HG02798 (cell line): ENCODE measurements around the gene PAPOLA.
"Not testable (repeated sequence)": the region's sequence is repeated elsewhere in the genome, so short reads cannot be mapped to it uniquely, and the experiment has no call there.

ENCODE experiments used
- ATAC-seq: cut with Tn5 transposase; IDR thresholded peaks from one replicate; pipeline ENCODE4 v1.9.1; 2021; ENCODE audit warnings: mild to moderate bottlenecking; ENCODE audit not compliant: unreplicated experiment, poor library complexity

The PAPOLA gene

DNA sequence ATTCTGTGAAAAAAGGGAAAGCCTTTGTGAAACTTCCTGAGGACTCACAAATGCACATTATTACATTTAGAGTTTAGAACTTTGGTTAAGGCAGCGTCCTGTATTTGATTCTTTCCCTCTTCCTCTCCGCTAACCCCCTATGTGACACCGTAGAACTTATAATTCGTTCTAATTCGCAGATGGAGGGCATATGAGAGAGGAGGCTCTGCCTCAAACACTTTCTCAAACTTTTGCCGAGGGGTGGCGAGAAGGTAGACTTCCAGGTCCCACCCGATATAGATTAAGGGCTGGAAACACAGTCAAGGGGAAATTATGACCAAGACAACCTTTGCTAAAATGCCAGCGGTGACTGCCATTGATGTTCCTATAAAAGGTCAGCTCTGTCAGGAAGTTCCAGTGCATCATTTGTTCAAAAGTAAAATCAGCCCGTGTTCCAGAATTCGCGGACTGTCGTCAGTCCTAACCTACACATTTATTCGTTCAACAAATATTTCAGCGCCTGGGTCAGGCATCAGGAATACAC, 904 bp upstream of the PAPOLA start:
- ATAC-seq = no peak

DNA sequence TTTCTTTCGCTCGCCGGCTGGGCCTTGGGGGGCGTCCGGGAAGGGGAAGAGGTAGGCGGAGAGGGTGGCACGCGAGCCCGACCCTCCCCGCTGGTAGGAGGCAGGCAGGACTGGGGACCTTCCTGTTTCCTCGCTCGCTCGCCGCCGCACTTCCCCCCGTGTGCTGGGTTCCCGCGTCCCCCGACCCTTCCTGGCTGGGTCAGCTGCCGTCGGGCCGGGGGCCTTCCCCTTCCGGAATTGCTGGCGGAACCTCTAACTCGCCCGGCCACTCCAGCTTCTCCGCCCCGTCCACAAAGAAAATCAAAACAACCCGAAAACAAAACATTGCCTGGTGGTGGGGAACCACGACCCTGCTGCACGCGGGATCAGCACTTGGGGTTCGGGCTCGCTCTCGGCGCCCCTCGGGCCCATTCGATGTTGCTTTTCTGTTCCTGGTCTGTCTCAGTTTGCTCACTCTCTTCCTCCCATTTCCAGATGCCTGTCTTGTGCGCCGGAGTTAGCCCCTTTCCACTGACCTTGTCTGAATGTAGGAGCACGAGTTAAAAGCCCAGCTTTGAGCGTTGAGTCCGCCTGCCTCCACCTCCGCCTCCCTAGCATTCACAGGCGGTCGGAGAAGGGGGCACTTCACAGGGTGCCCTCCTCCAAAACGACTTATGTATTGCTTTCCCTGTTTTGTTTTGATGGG, 581 bp downstream of the PAPOLA start:
- peak; percentile 32 for ATAC-seq

DNA sequence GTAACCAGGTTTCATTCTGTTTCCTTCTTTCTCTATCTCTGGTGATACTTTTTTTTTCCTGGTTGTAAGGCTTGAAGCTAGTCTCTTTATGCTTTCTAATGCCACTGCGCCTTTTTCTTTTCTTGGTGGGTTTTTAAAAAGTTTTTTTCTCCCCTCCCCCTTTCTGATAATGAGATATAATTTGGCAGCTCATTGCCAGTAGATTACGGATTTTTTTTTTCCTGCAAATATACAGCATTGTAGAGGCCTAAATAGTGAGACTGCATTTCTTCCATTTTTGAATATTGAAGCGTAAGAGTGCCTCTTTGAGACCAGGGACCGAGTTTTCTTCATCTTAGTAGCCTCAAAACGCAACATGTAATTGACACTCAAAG, 1.1 kb downstream of the PAPOLA start:
- ATAC-seq = no peak

DNA sequence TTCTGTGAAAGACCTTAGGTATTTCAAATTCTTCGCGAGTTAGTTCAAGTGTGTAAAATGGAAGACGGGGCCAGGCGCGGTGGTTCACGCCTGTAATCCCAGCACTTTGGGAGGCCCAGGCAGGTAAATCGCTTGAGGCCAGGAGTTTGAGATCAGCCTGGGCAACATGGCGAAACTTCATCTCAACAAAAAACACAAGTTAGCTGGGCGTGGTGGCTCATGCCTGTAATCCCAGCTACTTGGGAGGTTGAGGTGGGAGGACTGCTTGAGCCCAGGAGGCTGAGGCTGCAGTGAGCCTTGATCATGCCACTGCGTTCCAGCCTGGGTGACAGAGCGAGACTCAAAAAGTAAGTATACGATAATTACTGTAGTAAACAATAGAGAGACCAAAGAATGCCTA, 2.2 kb downstream of the PAPOLA start:
- not testable (repeated sequence) for ATAC-seq

DNA sequence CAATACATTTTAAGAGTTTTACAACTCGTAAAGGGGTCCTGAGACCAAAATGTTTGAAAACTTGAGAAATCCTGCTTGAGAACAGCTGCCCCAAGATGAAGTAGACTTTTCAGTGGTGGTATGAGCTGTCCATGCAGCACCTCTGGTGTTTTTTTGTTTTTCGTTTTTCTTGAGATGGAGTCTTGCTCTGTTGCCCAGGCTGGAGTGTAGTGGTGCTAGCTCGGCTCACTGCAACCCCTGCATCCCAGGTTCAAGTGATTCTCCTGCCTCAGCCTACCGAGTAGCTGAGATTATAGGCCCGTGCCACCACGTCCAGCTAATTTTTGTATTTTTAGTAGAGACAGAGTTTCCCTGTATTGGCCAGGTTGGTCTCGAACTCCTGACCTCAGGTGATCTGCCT, 5.5 kb downstream of the PAPOLA start:
- ATAC-seq = no peak

DNA sequence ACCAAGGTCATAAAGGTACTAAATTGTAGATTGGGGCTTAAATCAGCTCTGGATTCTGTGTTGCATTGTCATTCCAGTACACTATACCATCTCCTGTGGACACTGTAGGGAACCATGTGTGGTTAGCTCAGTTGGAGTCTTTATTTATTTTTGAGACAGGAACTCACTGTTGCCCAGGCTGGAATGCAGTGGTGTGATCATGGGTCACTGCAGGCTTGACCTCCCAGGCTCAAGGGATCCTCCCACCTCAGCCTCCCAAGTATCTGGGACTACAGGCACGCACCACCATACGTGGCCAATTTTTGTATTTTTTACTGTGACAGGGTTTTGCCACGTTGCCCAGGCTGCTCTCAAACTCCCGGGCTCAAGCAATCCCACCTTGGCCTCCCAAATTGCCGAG, 6.7 kb downstream of the PAPOLA start:
- no peak for ATAC-seq

DNA sequence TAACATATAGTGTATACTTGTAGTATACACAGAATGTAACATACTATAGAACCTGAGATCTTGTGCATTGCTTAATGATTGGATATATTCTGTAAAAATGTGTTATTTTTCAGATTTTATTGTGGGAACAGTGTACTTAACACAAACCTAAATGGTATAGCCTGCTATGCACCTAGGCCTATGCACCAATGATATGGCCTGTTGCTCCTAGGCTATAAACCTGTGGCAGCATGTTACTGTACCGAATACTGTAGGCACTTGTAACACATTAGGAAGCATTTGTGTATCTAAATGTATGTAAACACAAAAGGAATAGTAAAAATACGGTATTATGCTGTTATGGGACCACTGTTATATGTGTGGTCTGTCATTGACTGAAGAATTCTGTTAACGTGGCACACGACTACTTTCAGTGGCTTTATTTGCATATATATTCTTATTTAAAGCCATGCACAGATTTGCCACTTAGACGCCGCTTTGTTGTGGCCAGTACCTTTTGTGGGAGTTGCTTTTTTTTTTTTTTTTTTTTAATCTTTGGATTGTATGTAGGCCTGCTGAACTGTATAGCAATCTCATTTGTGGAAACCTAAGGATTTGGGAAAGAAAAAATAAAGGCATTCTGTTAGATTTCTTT, 7.4 kb downstream of the PAPOLA start:
- peak; percentile 47 for ATAC-seq

DNA sequence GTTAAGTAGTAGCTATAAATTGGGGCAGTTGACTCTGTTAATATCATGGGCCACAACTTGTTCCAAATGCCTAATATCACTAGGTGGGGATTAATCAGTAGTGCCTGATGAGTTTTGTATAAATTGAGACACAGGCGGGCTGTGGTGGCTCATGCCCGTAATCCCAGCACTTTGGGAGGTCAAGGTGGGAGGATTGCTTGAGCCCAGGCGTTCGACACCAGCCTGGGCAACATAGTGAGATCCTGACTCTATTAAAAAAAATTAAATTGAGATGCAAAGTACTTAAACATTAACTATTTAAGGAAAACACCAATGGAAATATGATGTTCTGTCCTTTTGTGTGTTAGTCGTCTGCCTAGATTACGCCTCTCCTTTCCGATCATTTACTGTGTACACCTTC, 9.0 kb downstream of the PAPOLA start:
- no peak for ATAC-seq

DNA sequence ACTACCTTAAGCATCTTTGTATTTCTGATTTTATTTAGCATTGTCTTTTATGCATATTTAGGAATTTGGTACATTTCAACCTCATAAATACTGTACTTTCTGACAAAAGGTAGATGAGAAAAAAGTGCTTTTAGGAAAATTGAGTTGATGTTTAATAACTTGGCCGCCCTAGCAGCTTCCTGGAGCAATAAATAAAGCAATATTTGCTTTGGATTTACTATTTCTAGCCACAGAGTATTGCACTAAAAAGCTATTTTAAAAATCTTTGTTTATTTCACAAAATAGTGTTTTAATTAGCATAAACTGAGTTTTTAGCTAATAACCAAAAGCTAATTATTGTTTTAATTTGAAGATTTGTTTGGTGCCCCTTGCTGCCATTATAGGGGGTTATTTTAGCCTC, 9.5 kb downstream of the PAPOLA start:
- ATAC-seq = no peak

DNA sequence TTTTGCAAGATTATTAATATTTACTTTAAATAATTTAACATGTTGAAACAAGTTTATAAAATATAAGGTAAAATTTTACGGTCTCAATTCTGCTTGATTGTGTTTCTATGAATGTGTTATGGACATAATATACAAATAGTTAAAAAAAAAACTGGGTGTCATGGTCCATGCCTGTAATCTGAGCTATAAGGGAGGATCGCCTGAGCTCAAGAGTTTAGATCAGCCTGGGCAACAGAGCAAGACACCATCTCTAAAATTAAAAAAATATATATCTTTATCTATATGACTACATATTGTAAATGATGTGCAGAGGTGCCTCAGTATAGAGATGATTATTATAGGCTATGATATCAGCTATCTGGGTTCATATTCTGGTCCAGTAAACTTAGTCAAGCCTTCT, 9.9 kb downstream of the PAPOLA start:
- ATAC-seq = no peak

DNA sequence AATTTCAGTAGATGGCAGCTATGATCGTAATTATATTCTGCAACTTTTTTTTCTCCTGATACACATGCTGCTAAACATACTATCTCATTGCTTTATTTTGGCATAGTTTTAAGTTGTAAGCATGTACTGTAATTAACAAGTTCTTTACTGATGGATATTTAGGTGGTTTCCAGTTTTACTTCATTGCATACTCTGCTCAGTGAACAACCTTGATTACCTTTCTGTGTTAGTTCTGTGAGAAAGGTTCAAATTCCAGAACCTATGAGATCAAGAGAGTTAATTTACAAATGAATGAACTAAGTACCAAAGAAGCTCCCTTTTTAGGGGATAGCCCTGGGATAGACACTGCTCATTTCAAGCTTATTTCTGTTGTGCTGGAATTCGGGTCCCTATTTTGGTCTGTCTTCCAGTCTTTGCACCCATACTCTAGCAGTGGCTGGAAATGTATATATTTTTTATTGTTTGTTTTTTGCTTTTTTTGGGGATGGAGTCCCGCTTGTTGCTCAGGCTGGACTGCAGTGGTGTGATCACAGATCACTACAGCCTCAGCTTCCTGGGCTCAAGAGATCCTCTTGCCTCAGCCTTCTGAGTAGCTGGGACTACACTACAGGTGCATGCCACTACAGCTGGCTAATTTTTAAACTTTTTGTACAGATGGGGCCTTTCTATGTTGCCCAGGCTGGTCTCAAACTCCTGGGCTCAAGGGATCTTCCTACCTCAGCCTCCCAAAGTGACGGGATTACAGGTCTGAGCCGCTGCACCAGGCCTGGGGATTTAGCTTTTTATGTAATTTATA, 10.6 kb downstream of the PAPOLA start:
- no peak for ATAC-seq

DNA sequence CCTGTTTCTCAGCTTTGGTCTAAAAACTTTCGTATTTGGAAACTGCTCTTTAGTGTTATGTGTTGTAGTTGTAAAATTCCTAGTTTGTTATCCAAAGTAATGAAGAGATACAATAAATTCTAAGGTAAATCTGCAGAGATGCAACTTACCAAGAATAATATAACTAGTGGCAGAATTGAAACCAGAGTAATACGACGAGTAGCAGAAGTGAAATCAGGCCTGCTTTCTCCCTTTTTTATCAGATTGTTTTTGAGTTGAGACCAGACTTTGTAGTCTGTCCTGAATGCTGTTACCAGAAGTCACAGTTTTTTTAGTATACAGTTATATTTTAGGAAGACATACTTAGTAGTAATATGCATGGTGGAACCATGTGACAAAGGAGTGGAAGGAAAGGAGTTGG, 12.5 kb downstream of the PAPOLA start:
- ATAC-seq = peak; percentile 50

DNA sequence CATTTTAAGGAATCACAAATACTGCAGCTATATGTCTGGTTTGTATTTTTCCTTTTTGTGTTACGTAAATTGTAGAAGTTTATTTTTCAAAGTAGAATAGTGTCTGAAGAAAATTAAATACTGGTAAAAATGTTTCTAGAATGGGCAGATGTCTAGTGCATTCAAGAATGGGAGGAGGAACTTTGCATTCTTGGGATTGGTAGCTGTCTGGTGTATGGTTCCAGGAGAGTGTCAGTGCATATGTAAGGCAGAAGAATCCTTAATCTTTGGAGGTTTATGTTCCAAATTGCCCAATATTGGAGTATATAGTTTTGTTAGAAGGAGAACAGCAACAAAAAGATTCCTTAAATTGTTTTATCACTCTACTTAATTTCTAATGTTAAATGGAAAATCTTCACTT, 13.5 kb downstream of the PAPOLA start:
- no peak for ATAC-seq

DNA sequence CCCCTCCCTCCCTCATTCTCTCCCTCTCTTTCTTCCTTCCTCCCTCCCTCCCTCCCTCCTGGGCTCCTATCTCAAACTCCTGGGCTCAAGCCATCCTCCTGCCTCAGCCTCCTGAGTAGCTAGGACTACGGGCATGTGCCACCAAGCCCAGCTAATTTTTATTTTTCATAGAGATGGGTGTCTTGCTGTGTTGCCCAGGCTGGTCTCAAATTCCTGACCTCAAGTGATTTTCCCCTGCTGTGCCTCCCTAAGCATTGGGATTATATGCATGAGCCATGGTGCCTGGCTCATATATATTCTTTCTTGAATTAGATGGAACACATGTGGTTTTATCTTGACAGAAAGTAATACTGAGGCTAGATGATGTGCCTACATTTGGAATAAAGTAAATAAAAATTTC, 14.2 kb downstream of the PAPOLA start:
- no peak for ATAC-seq

DNA sequence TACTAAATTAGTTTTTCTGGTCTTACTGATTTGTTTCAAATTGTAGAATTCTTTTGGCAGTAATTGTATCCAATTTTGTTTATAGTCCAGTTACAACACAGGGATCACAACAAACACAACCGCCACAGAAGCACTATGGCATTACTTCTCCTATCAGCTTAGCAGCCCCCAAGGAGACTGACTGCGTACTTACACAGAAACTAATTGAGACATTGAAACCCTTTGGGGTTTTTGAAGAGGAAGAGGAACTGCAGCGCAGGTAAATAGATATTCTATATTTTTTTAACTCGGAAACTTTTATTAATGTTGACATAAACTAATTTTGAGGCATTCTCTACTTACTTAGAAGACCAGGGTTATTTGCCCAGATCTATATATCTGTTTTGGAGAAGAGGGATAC, 17.8 kb downstream of the PAPOLA start:
- ATAC-seq = no peak

DNA sequence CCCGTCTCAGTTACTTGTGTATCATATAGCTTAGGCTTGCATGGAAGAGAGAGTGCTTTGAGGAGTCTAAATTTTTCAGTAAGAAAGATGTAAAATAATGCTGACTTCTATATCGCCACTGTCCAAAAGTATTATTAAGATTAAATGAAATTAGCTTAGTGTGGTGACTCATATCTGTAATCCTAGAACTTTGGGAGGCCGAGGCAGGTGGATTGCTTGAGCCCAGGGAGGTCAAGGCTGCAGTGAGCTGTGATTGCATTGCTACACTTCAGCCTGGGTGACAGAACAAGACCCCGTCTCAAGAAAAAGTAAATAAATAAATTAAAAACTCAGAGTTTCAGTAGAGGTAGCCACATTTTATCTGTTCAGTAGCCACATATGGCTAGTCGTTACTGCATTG, 23.3 kb downstream of the PAPOLA start:
- no peak for ATAC-seq

DNA sequence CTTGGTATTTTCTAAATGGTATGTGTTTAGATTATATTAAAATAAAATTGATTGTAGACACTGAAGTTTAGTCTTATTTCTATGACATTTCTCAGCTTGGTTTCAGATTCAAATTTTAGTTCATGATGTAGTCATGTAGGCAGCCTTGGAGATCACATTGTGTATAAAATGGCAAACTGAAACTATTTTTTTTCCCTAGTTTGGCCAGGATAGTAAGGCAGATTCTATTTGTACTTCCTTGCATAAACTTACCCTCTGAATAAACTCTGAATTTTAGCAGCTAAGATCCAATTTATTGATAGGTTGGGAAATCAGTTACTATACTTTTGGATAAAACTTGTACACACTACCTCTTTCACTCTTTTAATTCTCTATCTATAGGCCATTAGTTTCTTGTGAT, 30.4 kb downstream of the PAPOLA start:
- ATAC-seq = no peak

DNA sequence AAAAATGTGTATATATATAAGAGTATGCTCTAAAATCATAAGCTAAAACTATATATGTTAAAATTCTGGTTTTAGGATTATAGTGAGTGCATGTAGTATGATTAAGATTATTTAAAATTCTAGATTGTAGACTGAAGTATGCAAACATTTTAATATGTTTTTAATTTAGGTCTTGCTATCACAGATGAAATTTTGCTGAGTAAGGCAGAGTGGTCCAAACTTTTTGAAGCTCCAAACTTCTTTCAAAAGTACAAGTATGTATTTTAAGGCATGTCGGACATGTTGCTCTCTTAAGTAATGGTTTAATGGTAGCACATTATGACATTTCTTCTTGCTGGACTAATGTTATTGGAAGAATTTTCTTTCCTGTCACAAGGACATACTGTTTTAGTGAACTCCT, 34.6 kb downstream of the PAPOLA start:
- no peak for ATAC-seq

DNA sequence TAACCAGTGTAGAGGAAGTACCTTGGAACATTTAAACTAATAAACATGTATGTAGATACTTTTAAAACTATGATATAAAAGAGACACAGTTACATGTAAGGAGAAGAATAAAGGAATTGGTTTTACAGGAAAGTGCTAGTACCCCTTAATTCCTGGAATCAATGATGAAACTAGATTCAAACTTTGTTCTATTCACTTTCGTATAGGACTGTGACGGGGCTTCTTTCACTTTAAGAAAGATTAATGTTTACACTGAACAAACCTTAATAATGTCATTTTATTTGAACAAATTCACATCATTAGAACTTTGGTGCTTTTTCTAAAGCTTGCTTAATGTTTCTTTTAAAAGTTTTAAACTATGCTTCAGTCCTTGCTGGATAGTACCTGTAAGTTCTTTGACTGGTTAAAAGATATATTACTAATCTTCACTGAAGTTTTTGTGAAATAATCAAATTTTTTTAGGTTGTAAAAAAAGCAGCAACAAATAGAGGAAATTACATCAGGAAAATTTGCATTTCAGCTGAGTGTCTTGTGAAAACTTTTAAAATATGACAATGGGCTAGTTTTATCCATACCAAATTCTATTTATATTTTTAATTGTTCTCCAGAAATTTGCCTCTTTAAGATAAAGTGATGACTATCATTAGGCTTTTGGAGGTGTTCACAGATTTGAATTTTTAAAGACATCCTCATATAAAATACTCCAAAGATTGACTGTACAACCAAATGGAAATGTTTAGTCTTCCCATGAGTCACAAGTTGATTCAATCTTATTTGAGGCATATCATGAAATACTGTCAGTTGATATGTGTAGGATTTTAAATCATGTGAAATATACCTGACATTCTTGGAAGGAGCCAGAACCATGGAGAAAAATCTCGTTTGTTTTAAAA, 36.2 kb downstream of the PAPOLA start:
- no peak for ATAC-seq

DNA sequence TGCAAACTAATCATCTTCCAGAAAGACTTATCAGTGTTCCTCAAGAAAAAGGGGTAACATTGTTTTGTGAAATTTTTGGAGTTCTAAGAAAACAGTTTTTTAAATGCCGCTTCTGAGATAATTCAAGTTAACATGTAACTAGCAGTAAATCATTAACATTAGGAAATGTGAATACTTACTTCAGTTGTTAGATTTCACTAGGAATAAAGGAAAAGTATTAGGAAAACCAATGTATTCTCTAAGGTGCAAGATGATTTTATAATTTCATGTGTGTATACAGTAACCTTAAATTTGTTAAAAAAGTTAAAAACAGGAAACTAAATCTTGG, 36.8 kb downstream of the PAPOLA start:
- ATAC-seq = no peak
